ENCODE results near the gene RCHY1.

RCHY1 gene

DNA sequence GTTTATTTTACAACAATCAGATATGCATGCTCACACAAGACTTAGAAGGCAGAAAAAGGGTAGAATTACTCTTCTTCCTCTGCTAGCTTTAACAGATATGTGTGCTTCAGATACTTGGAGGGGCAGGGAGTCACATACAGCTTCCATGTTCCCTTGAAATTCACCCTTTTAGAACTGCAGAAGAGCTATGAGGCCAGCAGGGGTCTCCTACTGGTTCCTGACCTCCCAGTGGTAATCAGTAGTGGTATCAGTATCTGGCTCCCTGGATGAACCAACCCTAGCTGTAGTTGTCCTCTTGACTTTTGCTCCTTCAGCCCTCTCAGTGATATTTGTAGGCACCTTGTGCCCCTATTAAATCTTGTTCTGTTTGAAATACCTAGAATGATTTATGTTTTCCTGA, 81.5 kb downstream of the RCHY1 start:
- H3K4me3 ChIP-seq (ENCODE audit: low read depth, low read length) = no peak overlapping the region
- no peaks in the 10 kb centered on the region for H3K4me1 ChIP-seq
- H2AFZ ChIP-seq = no peak overlapping the region

DNA sequence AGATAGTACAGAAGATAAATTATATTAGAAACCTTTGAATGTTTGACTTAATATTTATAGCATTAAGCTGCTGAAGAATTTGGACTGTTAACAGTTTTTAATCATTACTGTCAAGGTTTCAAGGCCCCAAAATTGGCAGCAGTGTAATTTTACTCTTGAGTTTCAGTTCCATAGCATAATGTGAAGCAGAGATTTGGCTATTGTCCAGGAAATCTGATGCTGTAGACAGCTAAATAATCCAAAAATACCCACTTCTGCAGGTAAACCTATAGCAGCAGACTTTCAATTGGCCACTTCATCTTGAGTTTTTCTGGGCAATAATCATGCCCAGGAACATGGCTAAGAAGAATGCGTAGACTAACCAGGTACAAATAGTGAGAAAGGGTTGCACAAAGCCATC, 85.0 kb downstream of the RCHY1 start:
- H3K79me2 ChIP-seq = no peaks in the 10 kb centered on the region
- no peak overlapping the region for H3K4me2 ChIP-seq (ENCODE audit: low read length)
- TF ChIP-seq, protein P1, sequence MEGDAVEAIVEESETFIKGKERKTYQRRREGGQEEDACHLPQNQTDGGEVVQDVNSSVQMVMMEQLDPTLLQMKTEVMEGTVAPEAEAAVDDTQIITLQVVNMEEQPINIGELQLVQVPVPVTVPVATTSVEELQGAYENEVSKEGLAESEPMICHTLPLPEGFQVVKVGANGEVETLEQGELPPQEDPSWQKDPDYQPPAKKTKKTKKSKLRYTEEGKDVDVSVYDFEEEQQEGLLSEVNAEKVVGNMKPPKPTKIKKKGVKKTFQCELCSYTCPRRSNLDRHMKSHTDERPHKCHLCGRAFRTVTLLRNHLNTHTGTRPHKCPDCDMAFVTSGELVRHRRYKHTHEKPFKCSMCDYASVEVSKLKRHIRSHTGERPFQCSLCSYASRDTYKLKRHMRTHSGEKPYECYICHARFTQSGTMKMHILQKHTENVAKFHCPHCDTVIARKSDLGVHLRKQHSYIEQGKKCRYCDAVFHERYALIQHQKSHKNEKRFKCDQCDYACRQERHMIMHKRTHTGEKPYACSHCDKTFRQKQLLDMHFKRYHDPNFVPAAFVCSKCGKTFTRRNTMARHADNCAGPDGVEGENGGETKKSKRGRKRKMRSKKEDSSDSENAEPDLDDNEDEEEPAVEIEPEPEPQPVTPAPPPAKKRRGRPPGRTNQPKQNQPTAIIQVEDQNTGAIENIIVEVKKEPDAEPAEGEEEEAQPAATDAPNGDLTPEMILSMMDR (IDR thresholded peaks at IDR 0.05) = no peak
- no peak overlapping the region for H3K27ac ChIP-seq
- no peaks in the 10 kb centered on the region for H3K9me3 ChIP-seq (ENCODE audit: control insufficient read depth, low read length)
- H2AFZ ChIP-seq = no peak overlapping the region
- H3K9ac ChIP-seq = no peak overlapping the region
- H3K36me3 ChIP-seq (ENCODE audit: control insufficient read depth, insufficient read depth, low read length) = no peaks in the 10 kb centered on the region
- no peak overlapping the region for H3K4me3 ChIP-seq (ENCODE audit: low read depth, low read length)
- H3K4me1 ChIP-seq = no peaks in the 10 kb centered on the region
- H3K27me3 ChIP-seq (ENCODE audit: control insufficient read depth, insufficient read depth, low read length) = no peaks in the 10 kb centered on the region

More for the DNA sequence above, 81.5 kb downstream of the RCHY1 start:
- Histone ChIP-seq H3K79me2 (no peaks in the 10 kb centered on the region), H3K36me3 (ENCODE audit: control insufficient read depth, insufficient read depth, low read length) (no peaks in the 10 kb centered on the region), H3K9me3 (ENCODE audit: control insufficient read depth, low read length) (no peaks in the 10 kb centered on the region), H3K4me2 (ENCODE audit: low read length) (no peak overlapping the region), H3K9ac (no peak overlapping the region), H3K27me3 (ENCODE audit: control insufficient read depth, insufficient read depth, low read length) (no peaks in the 10 kb centered on the region), H3K27ac (no peak overlapping the region)
- TF ChIP-seq, protein P1 (IDR thresholded peaks at IDR 0.05) = no peak

Measured in parathyroid adenoma (tissue), 2 donors.